ENCODE results near the gene SEPTIN1. TPM values are rescaled to one million over a fixed set of nuclear protein-coding genes. Genes with fewer than 3 reads are reported as not detected.
A peak's percentile ranks its signal among the peaks of the same experiment; 100 is the strongest.

SEPTIN1 gene
- total RNA-seq, 1 experiment from 2014 or later, result 1.4 TPM

DNA sequence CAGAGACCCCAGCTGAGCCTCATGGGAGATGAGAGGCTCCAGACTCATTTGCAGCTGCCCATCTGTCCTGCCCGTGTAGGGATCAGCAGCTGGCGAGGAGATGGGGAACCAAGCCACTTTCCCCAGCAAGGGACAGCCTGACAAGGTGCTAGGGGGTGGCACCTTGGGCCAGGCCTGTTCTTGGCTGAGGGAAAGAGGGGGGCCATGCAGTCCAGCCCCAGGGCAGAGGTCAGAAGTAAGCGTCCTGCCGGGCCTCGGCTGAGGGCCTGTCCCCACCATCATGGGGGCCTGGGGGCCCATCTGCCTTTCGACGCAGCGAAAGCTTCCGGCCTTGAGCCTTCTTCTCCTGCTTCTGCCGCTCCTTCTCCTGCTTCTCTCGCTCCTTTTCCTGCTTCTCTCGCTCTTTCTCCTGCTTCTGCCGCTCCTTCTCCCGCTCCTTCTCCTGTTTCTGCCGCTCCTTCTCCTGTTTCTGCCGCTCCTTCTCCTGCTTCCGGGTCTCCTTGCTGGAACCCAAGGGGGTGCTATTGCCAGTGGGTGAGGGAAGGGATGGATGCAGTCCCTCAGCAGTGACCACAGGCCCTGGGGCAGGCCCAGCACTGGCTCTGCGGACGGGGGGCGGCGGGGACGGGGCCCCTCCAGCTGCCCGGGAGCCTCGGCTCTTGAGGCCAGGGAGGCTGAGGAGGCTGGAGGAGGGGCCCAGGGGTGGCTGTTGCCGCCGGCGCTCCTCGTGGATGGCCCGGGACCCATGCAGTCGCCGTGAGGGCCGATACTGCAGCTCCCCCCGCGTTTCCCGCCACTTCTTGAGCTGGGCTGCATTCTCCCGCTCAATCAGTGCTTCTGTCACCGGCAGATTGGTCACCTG, 24.4 kb downstream of the SEPTIN1 start:
- Histone ChIP-seq H3K14ac (ENCODE audit: insufficient read depth, low read length) (no peak overlapping the region), H2BK15ac (ENCODE audit: low read depth, low read length) (no peak overlapping the region), H3K27ac (ENCODE audit: insufficient read length, low read depth, low read length) (no peak overlapping the region), H3K9me3 (ENCODE audit: control insufficient read depth, low read depth, low read length) (no peaks in the 10 kb centered on the region), H2BK12ac (ENCODE audit: insufficient read length, low read depth, low read length) (no peak overlapping the region), H3T11ph (ENCODE audit: low read length) (no peak overlapping the region), H3K56ac (ENCODE audit: insufficient read length, low read depth, low read length) (no peak overlapping the region), H3K18ac (ENCODE audit: insufficient read length, low read depth, low read length) (no peak overlapping the region), H2AFZ (ENCODE audit: low read length) (no peak overlapping the region), H3K23me2 (ENCODE audit: insufficient read length, low read depth, low read length, poor library complexity, severe bottlenecking) (peaks cover 13% of the 10 kb centered on the region), H3K79me1 (ENCODE audit: insufficient read depth, low read depth, low read length, poor library complexity, severe bottlenecking) (peaks cover 8% of the 10 kb centered on the region), H2BK5ac (ENCODE audit: insufficient read length, low read length) (no peak overlapping the region), H2AK5ac (ENCODE audit: insufficient read length, low read length) (no peak overlapping the region), H4K20me1 (ENCODE audit: control insufficient read depth, insufficient read depth, insufficient read length) (no peaks in the 10 kb centered on the region), H3K79me2 (ENCODE audit: insufficient read depth, low read length) (peaks cover 3% of the 10 kb centered on the region; the same call in 1 of the 2 replicates), H3K9ac (ENCODE audit: extremely low read depth, insufficient read length, low read length) (no peak overlapping the region), H4K91ac (ENCODE audit: insufficient read length, low read depth, low read length) (no peak overlapping the region), H3K27me3 (ENCODE audit: insufficient read depth, low read length) (no peaks in the 10 kb centered on the region), H3K23ac (ENCODE audit: insufficient read length, low read depth, low read length) (no peak overlapping the region), H2BK20ac (ENCODE audit: low read depth, low read length, poor library complexity, severe bottlenecking) (no peak overlapping the region), H3K4ac (ENCODE audit: low read depth, low read length) (no peak overlapping the region), H2BK120ac (ENCODE audit: low read depth, low read length, poor library complexity, severe bottlenecking) (no peak overlapping the region), H4K5ac (ENCODE audit: insufficient read length, low read depth, low read length) (no peak overlapping the region), H4K8ac (replicated peaks; ENCODE audit: insufficient read length, low read depth, low read length) (no peak overlapping the region), H3K4me1 (ENCODE audit: insufficient read depth, low read length) (no peaks in the 10 kb centered on the region), H3K4me2 (ENCODE audit: insufficient read depth, insufficient read length, low read length) (no peak overlapping the region)
- Mint-ChIP-seq H3K27me3 (ENCODE audit: low read depth) (no peaks in the 10 kb centered on the region; the same call in 1 of the 2 replicates), H3K4me3 (no peak overlapping the region), H3K4me1 (peaks cover 23 to 36% of the 10 kb centered on the region in 2 experiments), H3K36me3 (ENCODE audit: insufficient read depth in 1 of 3, low read depth in 3 of 3) (peaks cover 19 to 56% (median 45%) of the 10 kb centered on the region in 3 experiments), H3K27ac (peak overlapping the region in 1 of 3 experiments; percentile 93; a peak in 2 of 7 replicates), H3K9me3 (0 out of 5 replicates have a peak, but pooled peaks cover 0 to 2% of the 10 kb centered on the region in 2 experiments)
- no CpG with 5 or more reads among the region's 37 CpGs for WGBS (ENCODE audit: extremely low coverage, insufficient read length, low lambda C conversion rate)
- TF ChIP-seq, protein P1, sequence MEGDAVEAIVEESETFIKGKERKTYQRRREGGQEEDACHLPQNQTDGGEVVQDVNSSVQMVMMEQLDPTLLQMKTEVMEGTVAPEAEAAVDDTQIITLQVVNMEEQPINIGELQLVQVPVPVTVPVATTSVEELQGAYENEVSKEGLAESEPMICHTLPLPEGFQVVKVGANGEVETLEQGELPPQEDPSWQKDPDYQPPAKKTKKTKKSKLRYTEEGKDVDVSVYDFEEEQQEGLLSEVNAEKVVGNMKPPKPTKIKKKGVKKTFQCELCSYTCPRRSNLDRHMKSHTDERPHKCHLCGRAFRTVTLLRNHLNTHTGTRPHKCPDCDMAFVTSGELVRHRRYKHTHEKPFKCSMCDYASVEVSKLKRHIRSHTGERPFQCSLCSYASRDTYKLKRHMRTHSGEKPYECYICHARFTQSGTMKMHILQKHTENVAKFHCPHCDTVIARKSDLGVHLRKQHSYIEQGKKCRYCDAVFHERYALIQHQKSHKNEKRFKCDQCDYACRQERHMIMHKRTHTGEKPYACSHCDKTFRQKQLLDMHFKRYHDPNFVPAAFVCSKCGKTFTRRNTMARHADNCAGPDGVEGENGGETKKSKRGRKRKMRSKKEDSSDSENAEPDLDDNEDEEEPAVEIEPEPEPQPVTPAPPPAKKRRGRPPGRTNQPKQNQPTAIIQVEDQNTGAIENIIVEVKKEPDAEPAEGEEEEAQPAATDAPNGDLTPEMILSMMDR (conservative IDR thresholded peaks at IDR 0.05), result no peak
- no peak for DNase-seq
